HG02759 (cell line): Measurements from ENCODE around the gene HAPLN2.
"Not testable (repeated sequence)": the region's sequence is repeated elsewhere in the genome, so short reads cannot be mapped to it uniquely, and the experiment has no call there.

Experiments used
- ATAC-seq: cut with Tn5 transposase; IDR thresholded peaks from one replicate; pipeline ENCODE4 v1.9.1; 2021; ENCODE audit warnings: mild to moderate bottlenecking, moderate library complexity; ENCODE audit not compliant: unreplicated experiment

HAPLN2 gene

GRCh38 chr1:156618853-156619581 is at the start of gene HAPLN2:
TSS of gene HAPLN2 (plus strand) at chr1:156619415. CDS start at chr1:156623491, 4,076 bp downstream.
- no peak for ATAC-seq

DNA sequence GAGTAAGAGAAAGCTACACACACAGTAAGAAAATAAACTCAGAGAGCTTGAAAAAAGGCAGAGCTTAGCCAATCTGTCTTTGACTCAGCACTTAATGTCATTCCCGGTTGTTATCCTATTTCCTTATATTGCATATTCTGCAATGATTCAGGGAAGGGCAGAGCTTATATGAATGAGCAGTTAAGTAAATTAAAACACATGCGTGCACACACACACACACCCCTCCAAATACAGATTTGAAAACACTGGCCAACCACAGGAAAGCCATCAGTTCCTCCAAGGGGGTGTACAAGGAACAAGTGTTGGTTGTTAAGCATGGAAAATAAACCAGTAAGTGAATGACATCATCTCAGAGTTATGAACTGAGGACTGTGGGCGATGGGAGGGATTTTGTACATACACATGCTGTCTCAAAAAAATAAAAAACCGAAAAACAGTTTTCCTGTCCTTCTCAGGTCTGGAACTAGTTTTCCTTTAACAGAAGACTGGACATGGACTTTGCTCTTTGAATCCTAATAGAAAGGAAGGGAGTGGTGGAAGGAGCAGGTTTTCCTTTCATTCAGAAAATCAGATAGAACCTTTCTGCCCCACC is 47.9 kb upstream of the HAPLN2 start:
- ATAC-seq = no peak

DNA sequence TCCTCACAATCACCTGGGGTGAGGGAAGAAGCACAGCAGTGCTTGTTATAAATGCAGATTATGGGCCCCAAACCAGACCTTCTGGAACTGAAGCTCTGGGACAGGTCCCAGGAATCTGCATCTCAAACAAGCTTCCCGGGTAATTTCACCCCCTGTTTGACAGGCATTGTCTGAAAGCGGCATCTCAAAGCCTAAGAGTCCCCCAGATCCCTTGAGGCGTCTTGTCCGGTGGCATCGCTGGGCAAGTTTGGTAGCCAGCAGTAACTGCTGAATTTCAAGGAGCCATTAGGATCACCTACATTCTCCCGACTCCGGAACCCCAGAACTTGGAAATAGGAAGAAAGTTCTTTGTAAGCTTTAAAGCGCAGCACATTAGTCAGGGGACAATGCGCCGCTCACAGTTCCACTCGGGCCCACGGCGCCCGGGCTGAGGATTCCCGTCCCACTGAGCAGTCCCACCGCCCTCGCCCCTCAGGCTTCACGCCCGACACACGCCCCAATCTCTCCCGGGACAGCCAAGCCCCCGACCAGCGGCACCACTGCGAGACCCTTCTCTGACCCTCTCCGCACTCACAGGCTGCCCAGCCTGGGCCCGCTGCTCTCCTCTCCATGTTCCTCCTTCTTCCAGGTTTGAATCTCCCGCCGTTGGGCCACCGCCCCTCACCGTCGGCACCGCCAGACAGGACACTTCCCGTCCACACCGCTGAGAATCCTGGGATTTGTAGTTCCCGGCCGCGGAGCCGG is 47.1 kb upstream of the HAPLN2 start, which contains the start of gene IQGAP3:
IQGAP3 (minus strand) TSS at position 647 of the 744 bp plus-strand sequence; CDS start at position 611, 36 bp downstream.
- ATAC-seq = peak; percentile 83

DNA sequence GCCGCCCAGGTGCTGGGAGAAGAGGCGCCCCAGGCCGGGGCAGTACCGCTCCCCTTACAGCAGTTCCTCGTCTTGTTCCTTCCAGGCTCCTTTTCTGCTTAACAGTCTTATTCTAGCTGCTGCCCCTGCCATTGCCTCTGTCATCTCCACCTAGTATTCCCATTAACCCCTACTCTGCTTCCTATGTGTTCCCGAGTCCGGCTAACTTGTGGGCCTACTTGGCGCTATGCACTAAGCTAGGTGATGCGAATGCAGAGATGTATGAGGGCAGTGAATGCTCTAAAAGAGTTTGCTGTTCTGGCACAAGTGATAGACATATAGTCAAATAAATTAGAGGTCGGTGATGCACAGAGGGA is 46.6 kb upstream of the HAPLN2 start:
- ATAC-seq = no peak

- ATAC-seq = no peak
Measured at GRCh38 chr1:156574039-156574633, 45.1 kb upstream of the HAPLN2 start.

DNA sequence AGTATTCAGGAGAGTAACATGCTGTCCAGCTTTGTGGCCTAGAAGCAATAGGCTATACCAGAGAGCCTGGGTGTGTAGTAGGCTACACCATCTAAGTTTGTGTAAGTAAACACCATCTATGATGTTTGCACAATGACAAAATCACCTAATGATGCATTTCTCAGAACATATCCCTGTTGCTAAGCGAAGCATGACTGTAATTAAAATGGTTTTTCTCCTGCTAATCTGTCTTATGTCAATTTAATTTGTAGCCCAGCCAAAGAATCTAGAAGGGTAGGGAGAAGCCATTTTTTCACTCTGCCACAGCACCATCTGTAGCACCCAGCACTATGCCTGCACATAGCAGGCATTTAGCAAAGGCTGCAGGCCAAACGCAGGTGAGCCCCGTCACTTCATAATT is 41.7 kb upstream of the HAPLN2 start:
- no peak for ATAC-seq

GRCh38 chr1:156578055-156578454 is 41.2 kb upstream of the HAPLN2 start:
- ATAC-seq = no peak

DNA sequence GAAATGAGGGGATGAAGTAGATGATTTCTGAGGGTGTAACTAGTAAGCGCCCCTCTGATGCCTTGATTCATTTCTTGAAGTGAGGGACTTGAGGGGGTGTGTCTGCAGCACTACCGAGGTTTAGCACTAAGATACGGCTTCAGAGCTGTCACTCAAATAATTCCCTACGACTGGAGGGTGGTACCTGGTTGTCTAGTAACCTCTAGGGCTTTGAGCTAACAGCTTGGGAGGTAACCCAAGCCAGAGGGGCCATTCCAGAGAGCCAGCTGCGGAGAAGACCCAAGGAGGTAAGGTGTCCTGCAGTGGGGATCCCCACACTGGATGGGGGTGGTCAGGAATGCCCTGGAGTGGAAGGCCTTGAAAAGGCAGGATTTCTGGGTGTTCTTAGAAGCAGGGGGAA is 39.7 kb upstream of the HAPLN2 start, which contains the start of gene TTC24:
TTC24 (plus strand) TSS at position 252 of the 400 bp plus-strand sequence. CDS start 1,642 bp downstream, outside the sequence.
- ATAC-seq = no peak

DNA sequence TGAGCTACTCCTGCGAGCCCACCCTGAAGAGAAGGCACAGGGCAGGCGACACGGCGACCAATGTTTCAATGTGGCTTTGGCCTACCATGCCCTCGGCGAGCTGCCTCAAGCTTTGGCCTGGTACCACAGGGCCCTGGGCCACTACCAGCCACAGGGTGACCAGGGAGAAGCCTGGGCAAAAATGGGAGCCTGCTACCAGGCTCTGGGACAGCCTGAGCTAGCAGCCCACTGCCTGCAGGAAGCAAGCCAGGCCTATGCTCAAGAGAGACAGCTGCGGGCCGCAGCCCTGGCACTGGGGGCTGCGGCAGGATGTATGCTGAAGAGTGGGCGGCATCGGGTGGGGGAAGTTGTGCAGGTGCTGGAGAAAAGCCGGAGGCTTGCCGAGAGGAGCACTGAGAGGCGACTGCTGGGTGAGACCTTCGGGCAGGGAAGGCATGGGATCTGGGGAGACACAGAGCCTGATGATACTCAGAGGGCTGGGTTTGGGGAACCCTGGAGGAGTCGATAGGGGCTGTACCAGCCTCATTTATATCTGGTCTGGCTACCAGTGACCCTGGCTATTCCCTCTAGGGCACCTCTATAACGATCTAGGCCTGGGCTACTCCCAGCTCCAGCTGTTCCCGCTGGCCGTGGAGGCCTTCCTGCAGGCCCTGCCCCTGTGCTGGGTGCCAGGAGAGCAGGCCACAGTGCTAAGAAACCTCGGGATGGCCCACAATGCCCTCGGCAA is 37.4 kb upstream of the HAPLN2 start:
- no peak for ATAC-seq

DNA sequence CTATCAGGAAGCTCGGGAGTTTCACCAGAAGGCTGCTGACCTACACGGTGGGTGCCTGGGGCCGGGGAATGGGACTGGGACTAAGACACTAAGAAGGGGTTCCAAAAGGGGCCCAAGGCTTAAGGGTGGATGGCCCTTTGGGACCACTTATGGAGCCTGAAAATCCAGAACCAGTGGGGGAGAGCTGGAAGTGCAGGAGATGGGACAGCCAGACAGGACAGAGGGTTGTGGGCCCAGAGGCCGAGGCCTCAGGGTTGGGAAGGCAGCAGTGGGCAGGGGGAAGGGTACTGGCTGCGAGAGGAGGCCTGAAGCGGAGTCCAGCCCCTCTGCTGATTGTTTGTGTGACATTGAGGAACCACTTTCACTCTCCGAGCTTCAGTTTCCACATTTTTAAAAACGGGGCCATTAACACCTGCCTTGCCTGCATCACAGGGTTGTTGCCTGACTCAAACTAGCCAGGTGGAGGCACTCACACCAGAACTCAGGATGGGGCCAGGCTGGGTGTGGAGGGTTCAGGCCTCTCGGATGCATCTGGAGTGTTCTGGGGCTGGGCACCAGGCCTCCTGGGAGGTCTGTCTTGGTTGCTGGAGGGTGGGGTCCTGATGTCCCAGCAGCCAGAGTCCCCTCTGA is 36.7 kb upstream of the HAPLN2 start:
- no peak for ATAC-seq

DNA sequence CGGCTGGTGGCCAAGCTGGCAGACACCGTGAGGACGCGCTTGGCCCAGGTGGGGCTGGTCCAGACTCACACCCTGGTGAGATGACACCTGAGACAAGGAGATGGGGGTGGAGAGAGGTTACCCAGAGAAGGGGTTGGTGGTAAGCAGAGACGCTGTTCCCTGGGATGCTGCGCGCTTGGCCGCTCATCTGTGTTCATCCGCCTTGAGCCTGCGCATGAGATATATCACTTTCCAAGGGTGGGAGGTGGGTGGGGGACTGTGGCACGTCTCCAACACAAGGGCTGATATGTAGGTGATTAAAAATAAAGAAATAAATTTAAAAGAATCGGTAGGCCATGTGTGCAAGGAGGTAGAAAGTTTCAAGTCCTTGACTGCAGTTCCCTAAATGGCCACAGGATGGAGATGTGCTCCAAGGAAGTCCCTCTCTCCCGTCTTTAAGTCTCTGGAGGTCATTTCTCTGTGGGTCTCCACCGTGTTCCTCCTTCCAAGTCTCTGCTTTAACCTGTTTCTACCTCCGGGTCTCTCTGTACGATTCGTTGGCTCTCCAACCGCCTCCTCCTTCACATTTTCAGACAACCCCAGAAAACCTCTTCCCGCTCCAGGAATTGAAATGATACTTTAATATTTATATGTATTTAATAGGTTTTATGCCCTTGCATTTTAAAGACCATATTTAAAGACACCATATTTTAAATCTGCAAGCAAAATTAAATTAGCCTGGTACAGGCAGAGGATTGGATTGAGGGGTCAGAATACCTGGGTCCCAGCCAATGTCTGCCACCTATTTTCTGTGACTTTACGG is 35.2 kb upstream of the HAPLN2 start:
- no peak for ATAC-seq

- no peak for ATAC-seq
Measured at GRCh38 chr1:156584813-156585212, 34.4 kb upstream of the HAPLN2 start.

- no peak for ATAC-seq
Measured at GRCh38 chr1:156586323-156586722, 32.9 kb upstream of the HAPLN2 start.

GRCh38 chr1:156586892-156587477 is 32.2 kb upstream of the HAPLN2 start:
- ATAC-seq = no peak

DNA sequence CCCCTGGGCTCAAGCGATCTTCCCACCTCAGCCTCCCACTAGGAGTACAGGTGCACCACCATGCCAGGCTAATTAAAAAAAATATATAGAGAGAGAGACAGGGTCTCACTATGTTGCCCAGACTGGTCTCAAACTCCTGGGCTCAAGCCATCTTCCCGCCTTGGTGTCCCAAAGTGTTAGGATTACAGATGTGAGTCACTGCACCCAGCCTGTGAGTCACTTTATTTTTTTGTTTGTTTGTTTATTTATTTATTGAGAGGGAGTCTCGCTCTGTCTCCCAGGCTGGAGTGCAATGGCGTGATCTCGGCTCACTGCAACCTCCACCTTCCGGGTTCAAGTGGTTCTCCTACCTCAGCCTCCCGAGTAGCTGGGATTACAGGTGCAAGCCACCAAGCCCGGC is 31.3 kb upstream of the HAPLN2 start:
- not testable (repeated sequence) for ATAC-seq

DNA sequence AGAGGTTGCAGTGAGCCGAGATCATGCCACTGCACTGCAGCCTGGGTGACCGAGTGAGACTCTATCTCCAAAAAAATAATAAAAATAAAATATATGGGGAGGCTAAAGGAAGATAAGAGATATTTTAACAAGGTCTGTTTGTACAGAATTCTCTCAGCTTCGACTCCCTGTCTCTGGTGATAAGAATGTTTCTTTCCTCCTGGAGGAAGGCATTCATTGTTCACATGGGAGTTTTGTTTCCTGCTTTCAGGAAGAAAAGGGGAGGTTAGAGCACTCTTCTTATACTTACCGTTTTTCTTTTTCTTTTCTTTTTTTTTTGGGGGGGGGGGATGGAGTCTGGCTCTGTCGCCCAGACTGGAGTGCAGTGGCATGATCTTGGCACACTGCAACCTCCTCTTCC is 29.7 kb upstream of the HAPLN2 start:
- ATAC-seq = no peak

DNA sequence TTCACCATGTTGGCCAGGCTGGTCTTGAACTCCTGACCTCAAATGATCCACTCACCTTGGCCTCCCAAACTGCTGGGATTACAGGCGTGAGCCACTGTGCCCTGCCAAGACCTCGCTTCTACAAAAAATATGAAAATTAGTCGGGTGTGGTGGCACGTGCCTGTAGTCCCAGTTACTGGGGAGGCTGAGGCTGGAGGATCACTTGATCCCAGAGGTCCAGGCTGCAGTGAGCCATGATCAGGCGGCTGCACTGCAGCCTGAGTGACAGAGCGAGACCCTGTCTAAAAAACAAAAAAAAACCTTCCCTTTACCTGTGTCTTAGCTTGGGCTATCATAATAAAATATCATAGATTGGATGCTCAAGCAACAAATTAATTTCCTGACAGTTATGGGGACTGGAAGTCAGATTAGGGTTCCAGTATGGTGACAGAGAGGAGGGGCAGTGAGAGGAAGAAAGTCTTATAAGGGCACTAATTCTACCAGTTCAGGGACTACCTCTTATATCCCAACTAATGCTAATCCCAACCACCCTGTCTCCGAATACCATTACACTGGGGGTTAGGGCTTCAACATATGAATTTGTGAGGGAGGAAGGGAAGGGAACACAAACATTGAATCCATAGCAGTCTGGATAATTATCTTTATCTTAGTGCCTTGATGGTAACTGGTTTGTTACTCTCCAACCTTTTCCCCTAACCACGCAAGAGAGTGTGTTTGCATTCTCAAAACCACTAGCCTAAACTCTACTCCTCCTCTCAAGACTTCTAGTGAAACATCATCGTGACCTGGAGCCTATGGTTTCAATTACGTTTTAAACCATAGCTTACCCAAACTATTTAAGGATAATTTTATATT is 28.7 kb upstream of the HAPLN2 start:
- no peak for ATAC-seq

DNA sequence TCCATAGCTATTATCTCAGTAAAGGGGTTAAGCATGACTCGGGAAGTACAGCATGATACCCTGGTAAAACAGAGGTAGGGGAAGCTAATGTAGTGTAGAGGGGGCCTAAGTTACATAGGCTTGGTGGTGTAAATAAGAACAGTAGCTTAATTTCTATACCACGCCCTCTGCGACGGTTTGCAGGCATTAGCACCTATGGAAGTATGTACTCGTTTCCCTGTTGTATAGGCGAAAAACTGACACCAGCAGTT is 28.1 kb upstream of the HAPLN2 start:
- peak; percentile 3 for ATAC-seq
